Loucy (cell line): ENCODE measurements around the gene ACADM.

ENCODE experiments used
- H2AFZ ChIP-seq: fragments of 200-600 bp; sonication (generic); 2 replicates; pipeline ENCODE4 v1.6.0; 2016; ENCODE audit warnings: antibody characterized with exemption, mild to moderate bottlenecking, low read length, moderate library complexity
- H3F3A ChIP-seq: fragments of 200-600 bp; 2 replicates; pipeline ENCODE4 v1.6.0; 2016; ENCODE audit warnings: antibody characterized with exemption, low read depth, mild to moderate bottlenecking
- H3K27me3 ChIP-seq: fragments of 200-600 bp; sonication (generic); 2 replicates; pipeline ENCODE4 v1.6.1; 2014; ENCODE audit warnings: low read length, mild to moderate bottlenecking; ENCODE audit not compliant: insufficient read depth, poor library complexity, severe bottlenecking
- H3K36me3 ChIP-seq: fragments of 200-600 bp; sonication (generic); 2 replicates; pipeline ENCODE4 v1.6.1; 2016; ENCODE audit warnings: low read length; ENCODE audit not compliant: insufficient read depth
- H3K4me1 ChIP-seq: fragments of 200-600 bp; sonication (generic); 2 replicates; pipeline ENCODE4 v1.5.1; 2014; ENCODE audit warnings: low read length, mild to moderate bottlenecking; ENCODE audit not compliant: insufficient read depth, poor library complexity, severe bottlenecking
- H3K4me2 ChIP-seq: fragments of 200-600 bp; sonication (generic); 2 replicates; pipeline ENCODE4 v1.6.0; 2014; ENCODE audit warnings: antibody characterized with exemption, low read length, low read depth, mild to moderate bottlenecking; ENCODE audit not compliant: poor library complexity, severe bottlenecking
- H3K4me3 ChIP-seq: fragments of 200-600 bp; sonication (generic); 2 replicates; pipeline ENCODE4 v1.5.1; 2014; ENCODE audit warnings: low read length, mild to moderate bottlenecking, mixed read lengths; ENCODE audit not compliant: poor library complexity, severe bottlenecking
- H3K79me2 ChIP-seq: fragments of 200-600 bp; sonication (generic); 2 replicates; pipeline ENCODE4 v1.6.1; 2014; ENCODE audit warnings: low read length; ENCODE audit not compliant: insufficient read depth
- H3K9ac ChIP-seq: fragments of 200-600 bp; sonication (generic); 2 replicates; pipeline ENCODE4 v1.6.0; 2014; ENCODE audit warnings: mild to moderate bottlenecking, low read depth, low read length, moderate library complexity; ENCODE audit not compliant: poor library complexity, severe bottlenecking
- H3K9me2 ChIP-seq: fragments of 200-600 bp; sonication (generic); replicated peaks from 2 replicates; pipeline ENCODE4 v1.6.1; 2016; ENCODE audit warnings: low read depth, low read length, mixed read lengths
- H3K9me3 ChIP-seq: fragments of 200-600 bp; sonication (generic); 2 replicates; pipeline ENCODE4 v1.6.1; 2014; ENCODE audit warnings: mild to moderate bottlenecking, antibody characterized with exemption, low read length, low read depth; ENCODE audit not compliant: insufficient read depth
- H4K20me1 ChIP-seq: fragments of 200-600 bp; sonication (generic); 2 replicates; pipeline ENCODE4 v1.6.0; 2014; ENCODE audit warnings: antibody characterized with exemption, low read length, mild to moderate bottlenecking; ENCODE audit not compliant: insufficient read depth, poor library complexity, severe bottlenecking
- EZH2phosphoT487 ChIP-seq: fragments of 200-600 bp; IDR thresholded peaks from 2 replicates; pipeline ENCODE4 v1.6.1; 2018; ENCODE audit warnings: antibody characterized with exemption, mild to moderate bottlenecking, moderate library complexity, borderline replicate concordance
- TF ChIP-seq, protein P1 (sequence below): fragments of 200-600 bp; sonication (generic); conservative IDR thresholded peaks from 2 replicates; pipeline ENCODE4 v1.5.1; 2014; ENCODE audit warnings: mild to moderate bottlenecking, antibody characterized with exemption, low read length

The ACADM gene

DNA sequence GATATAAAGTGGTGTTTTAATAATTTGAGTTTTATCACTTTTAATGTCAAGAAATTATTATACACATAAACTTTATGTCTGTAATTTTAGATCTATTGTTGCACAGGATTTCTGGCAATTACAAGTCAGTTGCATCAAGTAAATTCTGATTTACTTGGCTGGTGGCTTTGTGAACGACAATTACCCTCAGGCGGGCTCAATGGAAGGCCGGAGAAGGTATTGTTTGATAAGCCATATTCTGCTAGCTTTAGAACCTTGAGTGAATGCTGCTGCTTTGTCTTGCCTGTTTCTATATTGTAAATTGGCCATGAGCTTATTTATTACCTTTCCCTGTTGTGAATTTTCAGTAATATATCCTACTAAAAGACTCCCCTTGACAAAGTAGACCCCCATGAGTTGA is 67.6 kb downstream of the ACADM start:
- peak overlapping the region; percentile 89 for H3K4me2 ChIP-seq
- peaks cover 60% of the 10 kb centered on the region for H3K4me1 ChIP-seq
- H3K27me3 ChIP-seq: no peaks in the 10 kb centered on the region
- H3K9me2 ChIP-seq: no peaks in the 10 kb centered on the region
- H3K36me3 ChIP-seq: peaks cover 64% of the 10 kb centered on the region
- TF ChIP-seq, protein P1, sequence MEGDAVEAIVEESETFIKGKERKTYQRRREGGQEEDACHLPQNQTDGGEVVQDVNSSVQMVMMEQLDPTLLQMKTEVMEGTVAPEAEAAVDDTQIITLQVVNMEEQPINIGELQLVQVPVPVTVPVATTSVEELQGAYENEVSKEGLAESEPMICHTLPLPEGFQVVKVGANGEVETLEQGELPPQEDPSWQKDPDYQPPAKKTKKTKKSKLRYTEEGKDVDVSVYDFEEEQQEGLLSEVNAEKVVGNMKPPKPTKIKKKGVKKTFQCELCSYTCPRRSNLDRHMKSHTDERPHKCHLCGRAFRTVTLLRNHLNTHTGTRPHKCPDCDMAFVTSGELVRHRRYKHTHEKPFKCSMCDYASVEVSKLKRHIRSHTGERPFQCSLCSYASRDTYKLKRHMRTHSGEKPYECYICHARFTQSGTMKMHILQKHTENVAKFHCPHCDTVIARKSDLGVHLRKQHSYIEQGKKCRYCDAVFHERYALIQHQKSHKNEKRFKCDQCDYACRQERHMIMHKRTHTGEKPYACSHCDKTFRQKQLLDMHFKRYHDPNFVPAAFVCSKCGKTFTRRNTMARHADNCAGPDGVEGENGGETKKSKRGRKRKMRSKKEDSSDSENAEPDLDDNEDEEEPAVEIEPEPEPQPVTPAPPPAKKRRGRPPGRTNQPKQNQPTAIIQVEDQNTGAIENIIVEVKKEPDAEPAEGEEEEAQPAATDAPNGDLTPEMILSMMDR: no peak
- TF ChIP-seq EZH2phosphoT487: no peak
- H3K9ac ChIP-seq: no peak overlapping the region
- H3F3A ChIP-seq: no peaks in the 10 kb centered on the region
- H2AFZ ChIP-seq: no peak overlapping the region
- H4K20me1 ChIP-seq: peaks cover 82% of the 10 kb centered on the region
- peak overlapping the region; percentile 98 for H3K4me3 ChIP-seq
- H3K9me3 ChIP-seq: no peaks in the 10 kb centered on the region
- H3K79me2 ChIP-seq: peaks cover 72% of the 10 kb centered on the region

DNA sequence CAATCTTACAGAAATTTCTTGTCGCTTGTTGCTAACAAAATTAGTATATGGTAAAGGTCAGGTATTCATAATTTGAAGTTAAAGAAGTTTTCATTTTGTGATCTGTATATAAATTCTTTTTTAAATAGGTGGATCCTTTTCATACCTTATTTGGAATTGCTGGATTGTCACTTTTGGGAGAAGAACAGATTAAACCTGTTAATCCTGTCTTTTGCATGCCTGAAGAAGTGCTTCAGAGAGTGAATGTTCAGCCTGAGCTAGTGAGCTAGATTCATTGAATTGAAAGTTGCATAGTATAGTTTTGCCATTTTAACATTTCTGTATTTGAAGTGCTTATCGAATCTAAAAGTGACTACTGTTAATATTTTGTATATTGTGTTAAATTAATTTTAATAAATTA is 69.9 kb downstream of the ACADM start:
- TF ChIP-seq EZH2phosphoT487: no peak
- TF ChIP-seq, protein P1: no peak
- Histone ChIP-seq H2AFZ (no peak overlapping the region), H3K9ac (no peak overlapping the region)

GRCh38 chr1:75795703-75796193 is 71.2 kb downstream of the ACADM start:
- TF ChIP-seq, protein P1: no peak
- TF ChIP-seq EZH2phosphoT487: no peak
- peaks cover 55% of the 10 kb centered on the region for H3K36me3 ChIP-seq
- no peaks in the 10 kb centered on the region for H3K27me3 ChIP-seq
- no peak overlapping the region for H3K4me2 ChIP-seq
- no peak overlapping the region for H2AFZ ChIP-seq
- peaks cover 35% of the 10 kb centered on the region for H3K79me2 ChIP-seq
- H3F3A ChIP-seq: no peaks in the 10 kb centered on the region
- no peak overlapping the region for H3K9ac ChIP-seq
- peaks cover 35% of the 10 kb centered on the region for H3K4me1 ChIP-seq
- no peaks in the 10 kb centered on the region for H3K9me2 ChIP-seq
- H3K9me3 ChIP-seq: no peaks in the 10 kb centered on the region
- H3K4me3 ChIP-seq: no peak overlapping the region
- H4K20me1 ChIP-seq: peaks cover 45% of the 10 kb centered on the region

More for the DNA sequence above, 69.9 kb downstream of the ACADM start:
- H3K4me3 ChIP-seq: peak overlapping the region; percentile 98
- H3F3A ChIP-seq: no peaks in the 10 kb centered on the region
- H3K4me1 ChIP-seq: peaks cover 44% of the 10 kb centered on the region
- H3K27me3 ChIP-seq: no peaks in the 10 kb centered on the region
- H3K4me2 ChIP-seq: peak overlapping the region; percentile 89
- peaks cover 49% of the 10 kb centered on the region for H3K79me2 ChIP-seq
- peaks cover 59% of the 10 kb centered on the region for H4K20me1 ChIP-seq
- H3K36me3 ChIP-seq: peaks cover 64% of the 10 kb centered on the region
- H3K9me3 ChIP-seq: no peaks in the 10 kb centered on the region
- H3K9me2 ChIP-seq: no peaks in the 10 kb centered on the region
